Omental fat pad (tissue), 4 donors: ENCODE results near the gene MRPL1. TPM values are rescaled to one million over a fixed set of nuclear protein-coding genes. Genes with fewer than 3 reads are reported as not detected.

ENCODE experiments used
- ATAC-seq: fragments of 150-250 bp; one replicate; pipeline ENCODE4 v1.9.1; 2016; ENCODE audit warnings: mild to moderate bottlenecking, moderate library complexity; ENCODE audit not compliant: low FRiP score
- DNase-seq: peaks from one replicate; pipeline ENCODE4 v3.0.0-alpha.2; 2019; ENCODE audit warnings: low spot score
- total RNA-seq, 4 donors: library from RNA; depleted of rRNA; stranded (reverse); fragments of >200 nt; gene quantifications; one replicate each; pipeline ENCODE4 v1.1.0, GENCODE V29; 2016
- TF ChIP-seq, protein P1 (sequence below), 3 donors: fragments of 450-650 bp; IDR thresholded peaks; one replicate each; pipeline ENCODE4 v1.5.1; 2016 to 2017; ENCODE audit warnings: antibody characterized with exemption in 3 of 3, mild to moderate bottlenecking in 3 of 3, moderate library complexity in 2 of 3

Gene MRPL1
- total RNA-seq, 4 donors from 2014 or later, result 17.1 to 20.5 (median 18.7) TPM

GRCh38 chr4:77893451-77893850 lies 30.8 kb downstream of the MRPL1 start:
- TF ChIP-seq, protein P1, sequence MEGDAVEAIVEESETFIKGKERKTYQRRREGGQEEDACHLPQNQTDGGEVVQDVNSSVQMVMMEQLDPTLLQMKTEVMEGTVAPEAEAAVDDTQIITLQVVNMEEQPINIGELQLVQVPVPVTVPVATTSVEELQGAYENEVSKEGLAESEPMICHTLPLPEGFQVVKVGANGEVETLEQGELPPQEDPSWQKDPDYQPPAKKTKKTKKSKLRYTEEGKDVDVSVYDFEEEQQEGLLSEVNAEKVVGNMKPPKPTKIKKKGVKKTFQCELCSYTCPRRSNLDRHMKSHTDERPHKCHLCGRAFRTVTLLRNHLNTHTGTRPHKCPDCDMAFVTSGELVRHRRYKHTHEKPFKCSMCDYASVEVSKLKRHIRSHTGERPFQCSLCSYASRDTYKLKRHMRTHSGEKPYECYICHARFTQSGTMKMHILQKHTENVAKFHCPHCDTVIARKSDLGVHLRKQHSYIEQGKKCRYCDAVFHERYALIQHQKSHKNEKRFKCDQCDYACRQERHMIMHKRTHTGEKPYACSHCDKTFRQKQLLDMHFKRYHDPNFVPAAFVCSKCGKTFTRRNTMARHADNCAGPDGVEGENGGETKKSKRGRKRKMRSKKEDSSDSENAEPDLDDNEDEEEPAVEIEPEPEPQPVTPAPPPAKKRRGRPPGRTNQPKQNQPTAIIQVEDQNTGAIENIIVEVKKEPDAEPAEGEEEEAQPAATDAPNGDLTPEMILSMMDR (IDR thresholded peaks at IDR 0.05), result no peak
- ATAC-seq (no peak), DNase-seq (no peak)

DNA sequence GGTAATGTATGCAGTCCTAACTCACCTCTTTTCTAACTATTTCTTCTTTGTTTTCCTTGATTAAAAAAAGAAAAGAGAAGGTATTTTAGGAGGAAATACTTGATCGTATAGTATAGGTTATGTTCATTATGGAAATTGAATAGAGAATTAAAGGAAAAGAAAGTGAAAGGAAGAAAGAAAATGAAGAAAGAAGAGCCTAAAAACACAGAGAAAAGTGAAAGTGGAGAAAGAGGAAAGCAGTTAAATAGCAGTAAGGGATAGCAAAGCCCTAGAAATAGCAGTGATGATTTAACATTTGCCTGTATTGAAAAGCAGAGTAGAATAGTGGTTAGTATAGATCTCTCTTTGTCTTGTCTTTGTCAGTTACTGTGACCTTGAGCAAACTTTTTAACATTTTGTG lies 37.0 kb downstream of the MRPL1 start:
- no peak for DNase-seq
- TF ChIP-seq, protein P1 (IDR thresholded peaks at IDR 0.05), result no peak
- no peak for ATAC-seq

GRCh38 chr4:77903186-77903585 lies 40.6 kb downstream of the MRPL1 start:
- ATAC-seq (no peak), DNase-seq (no peak)
- TF ChIP-seq, protein P1 (IDR thresholded peaks at IDR 0.05), result no peak

- no peak for ATAC-seq
- no peak for DNase-seq
- TF ChIP-seq, protein P1 (IDR thresholded peaks at IDR 0.05), result no peak
These were observed 43.1 kb downstream of the MRPL1 start for GRCh38 chr4:77905651-77906263.

GRCh38 chr4:77910676-77911075 lies 48.0 kb downstream of the MRPL1 start:
- TF ChIP-seq, protein P1 (IDR thresholded peaks at IDR 0.05), result no peak

GRCh38 chr4:77911091-77911490 lies 48.5 kb downstream of the MRPL1 start:
- ATAC-seq, result no peak
- DNase-seq, result no peak
- TF ChIP-seq, protein P1 (IDR thresholded peaks at IDR 0.05), result no peak

More at GRCh38 chr4:77910676-77911075, 48.0 kb downstream of the MRPL1 start:
- DNase-seq, result no peak
- no peak for ATAC-seq

GRCh38 chr4:77911842-77912450 lies 49.3 kb downstream of the MRPL1 start:
- ATAC-seq, result no peak
- TF ChIP-seq, protein P1 (IDR thresholded peaks at IDR 0.05), result no peak
- DNase-seq, result no peak
